GM19467 (cell line): ENCODE results near the gene STRC.
"Not testable (repeated sequence)": the region's sequence is repeated elsewhere in the genome, so short reads cannot be mapped to it uniquely, and the experiment has no call there.

Source experiments
- ATAC-seq: cut with Tn5 transposase; IDR thresholded peaks from one replicate; pipeline ENCODE4 v1.9.1; 2021; ENCODE audit warnings: mild to moderate bottlenecking, moderate library complexity; ENCODE audit not compliant: unreplicated experiment

Gene STRC

DNA sequence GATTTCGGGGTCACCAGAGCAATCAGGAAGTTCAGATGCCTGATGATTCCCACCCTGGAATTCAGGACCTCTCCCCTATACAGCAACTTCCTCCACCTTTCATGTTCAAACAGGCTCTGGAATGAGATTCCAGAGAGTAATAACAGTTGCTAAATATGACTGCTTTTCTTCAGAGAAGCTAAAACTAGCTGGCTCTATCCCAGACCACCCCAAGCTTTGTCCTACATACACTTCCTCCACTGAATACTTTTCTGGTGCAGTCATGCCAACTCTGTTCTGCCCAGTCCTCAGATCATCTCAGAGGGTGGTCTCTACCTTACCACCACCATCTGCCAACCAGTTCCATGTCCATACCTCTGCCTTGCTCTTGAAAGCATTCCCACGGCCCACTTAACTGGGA is 52.0 kb downstream of the STRC start:
- ATAC-seq = not testable (repeated sequence)

DNA sequence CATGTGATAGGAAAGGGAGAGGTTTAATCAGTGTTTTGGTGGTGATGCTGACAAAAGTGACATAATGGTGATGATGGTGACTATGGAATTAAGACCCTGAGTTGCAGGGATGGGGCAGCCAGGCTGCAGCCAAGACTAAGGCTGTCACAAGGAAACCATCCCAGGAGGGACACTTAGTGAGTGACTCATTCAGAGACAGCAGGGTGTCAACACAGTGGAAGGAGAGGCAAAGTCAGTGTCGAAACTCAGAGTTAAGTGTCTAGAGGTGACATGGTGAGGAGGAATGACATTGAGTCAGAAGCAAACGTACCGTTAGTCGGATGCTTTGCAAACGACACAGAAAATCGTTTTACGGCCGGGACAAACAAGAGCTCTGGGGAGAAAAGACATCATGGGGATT is 54.8 kb downstream of the STRC start:
- ATAC-seq = not testable (repeated sequence)

DNA sequence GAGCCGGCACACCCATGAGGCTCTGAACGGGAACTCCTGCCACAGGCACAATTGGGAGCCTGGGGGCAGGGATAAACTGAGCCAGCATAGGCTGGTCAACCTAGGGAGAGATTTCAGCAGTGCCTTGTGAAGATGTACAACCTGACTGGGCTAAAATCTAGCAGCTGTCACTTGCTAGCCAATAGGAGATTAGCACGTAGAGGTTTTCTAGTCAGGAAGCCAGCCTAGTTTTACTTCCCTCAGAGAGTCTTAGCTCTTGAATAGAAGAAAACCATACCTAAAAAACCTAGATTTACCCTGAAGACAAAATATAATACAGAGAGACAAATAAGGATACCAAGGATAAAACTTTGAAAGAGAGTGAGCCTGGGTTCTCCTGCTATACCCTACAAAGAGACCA is 55.8 kb downstream of the STRC start:
- ATAC-seq = not testable (repeated sequence)

DNA sequence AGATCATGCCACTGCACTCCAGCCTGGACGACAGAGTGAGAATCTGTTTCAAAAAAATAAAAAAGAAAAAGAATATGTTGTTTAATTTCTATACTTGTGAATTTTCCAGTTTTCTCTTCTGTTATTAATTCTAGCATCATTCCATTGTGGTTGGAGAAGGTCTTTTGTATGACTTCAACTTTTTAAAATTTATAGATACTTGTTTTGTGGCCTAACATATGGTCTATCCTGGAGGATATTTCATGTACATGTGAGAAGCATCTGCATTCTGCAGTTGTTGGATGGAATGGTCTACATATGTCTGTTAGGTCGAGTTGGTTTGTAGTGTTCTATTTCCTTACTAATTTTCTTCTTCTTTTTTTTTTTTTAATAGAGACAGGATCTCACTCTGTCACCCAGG is 65.6 kb downstream of the STRC start:
- no peak for ATAC-seq

DNA sequence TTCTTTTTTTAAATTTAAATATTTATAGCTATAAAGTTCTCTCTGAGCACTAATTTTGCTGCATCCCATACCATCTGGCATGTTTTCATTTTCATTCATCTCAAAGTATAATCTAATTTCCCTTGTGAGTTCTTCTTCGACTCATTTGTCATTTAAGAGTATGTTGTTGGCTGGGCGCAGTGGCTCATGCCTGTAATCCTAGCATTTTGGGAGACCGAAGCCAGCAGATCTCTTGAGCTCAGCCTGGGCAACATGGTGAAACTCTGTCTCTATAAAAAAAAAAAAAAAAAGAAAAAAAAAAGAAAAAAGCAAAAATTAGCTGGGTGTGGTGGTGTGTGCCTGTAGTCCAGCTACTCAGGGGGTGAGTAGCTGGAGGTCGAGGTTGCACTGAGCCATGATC is 66.3 kb downstream of the STRC start:
- no peak for ATAC-seq

DNA sequence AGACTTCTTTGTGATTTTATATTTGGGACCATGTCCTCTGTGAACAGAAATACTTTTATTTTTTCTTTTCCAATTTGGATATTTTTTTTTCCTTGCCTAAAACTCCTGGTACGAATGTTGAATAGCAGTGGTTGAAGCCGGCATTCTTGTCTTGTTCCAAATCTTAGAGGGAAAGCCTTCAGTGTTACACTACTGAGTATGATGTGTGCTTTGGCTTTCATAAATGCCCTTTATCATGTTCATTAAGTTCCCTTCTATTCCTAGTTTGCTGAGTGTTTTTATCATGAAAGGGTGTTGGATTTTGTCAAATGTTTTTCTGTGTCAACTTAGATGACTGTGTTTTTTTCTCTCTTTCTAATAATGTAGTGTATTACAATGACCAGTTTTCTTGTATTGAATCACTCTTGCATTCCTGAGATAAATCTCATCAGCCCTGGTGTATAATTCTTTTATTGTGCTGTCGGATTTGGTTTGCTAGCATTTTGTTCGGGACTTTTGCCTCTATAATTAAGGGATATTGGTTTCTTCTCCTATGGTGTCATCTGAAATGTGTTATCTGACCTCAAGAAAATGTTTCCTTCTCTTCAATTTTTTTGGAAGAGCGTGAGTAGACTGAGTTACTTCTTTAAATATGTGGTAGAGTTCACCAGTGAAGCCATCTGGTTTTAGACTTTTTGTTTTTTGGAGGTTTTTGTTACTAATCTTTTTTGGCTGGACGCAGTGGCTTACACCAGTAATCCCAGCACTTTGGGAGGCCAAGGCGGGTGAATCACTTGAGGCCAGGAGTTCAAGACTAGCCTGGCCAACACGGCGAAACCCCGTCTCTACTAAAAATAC is 67.9 kb downstream of the STRC start:
- no peak for ATAC-seq
